Measurements from ENCODE around the gene GRIA1. TPM values are rescaled to one million over a fixed set of nuclear protein-coding genes. Genes with fewer than 3 reads are reported as not detected.

GRIA1 gene
- total RNA-seq, 4 donors from 2014 or later = 0.48 to 1.00 TPM; not detected in 2

DNA sequence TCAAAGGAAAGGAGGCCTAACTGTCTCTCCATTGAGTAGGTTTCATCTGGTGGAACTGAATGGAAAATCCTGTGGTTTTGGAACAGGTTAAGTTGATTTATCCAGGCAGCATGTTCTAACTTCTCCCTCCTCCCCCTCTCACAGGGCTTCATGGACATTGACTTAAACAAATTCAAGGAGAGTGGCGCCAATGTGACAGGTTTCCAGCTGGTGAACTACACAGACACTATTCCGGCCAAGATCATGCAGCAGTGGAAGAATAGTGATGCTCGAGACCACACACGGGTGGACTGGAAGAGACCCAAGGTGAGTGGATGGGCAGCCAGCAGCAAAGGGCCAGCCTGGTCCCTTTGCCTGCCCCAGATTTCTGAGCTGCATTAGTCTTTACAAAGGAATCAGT lies 183.9 kb downstream of the GRIA1 start:
- in situ Hi-C loops (cut with MboI; ENCODE audit: low pct_ligation_motif_present in 1 of 4, low pct_unique_long_range_greater_than_20kb in 1 of 4, low sequenced_read_pairs in 3 of 4) = no loop called here
- WGBS, 2 donors (ENCODE audit: low coverage in 1 of 2) = 80 to 88% methylated on average over 3 to 4 of the region's 4 CpGs
- TF ChIP-seq POLR2A (IDR thresholded peaks at IDR 0.05) (no peak), POLR2AphosphoS5 (IDR thresholded peaks at IDR 0.05) (no peak), EP300 (IDR thresholded peaks at IDR 0.05; ENCODE audit: low read depth) (no peak)
- TF ChIP-seq, protein P1, sequence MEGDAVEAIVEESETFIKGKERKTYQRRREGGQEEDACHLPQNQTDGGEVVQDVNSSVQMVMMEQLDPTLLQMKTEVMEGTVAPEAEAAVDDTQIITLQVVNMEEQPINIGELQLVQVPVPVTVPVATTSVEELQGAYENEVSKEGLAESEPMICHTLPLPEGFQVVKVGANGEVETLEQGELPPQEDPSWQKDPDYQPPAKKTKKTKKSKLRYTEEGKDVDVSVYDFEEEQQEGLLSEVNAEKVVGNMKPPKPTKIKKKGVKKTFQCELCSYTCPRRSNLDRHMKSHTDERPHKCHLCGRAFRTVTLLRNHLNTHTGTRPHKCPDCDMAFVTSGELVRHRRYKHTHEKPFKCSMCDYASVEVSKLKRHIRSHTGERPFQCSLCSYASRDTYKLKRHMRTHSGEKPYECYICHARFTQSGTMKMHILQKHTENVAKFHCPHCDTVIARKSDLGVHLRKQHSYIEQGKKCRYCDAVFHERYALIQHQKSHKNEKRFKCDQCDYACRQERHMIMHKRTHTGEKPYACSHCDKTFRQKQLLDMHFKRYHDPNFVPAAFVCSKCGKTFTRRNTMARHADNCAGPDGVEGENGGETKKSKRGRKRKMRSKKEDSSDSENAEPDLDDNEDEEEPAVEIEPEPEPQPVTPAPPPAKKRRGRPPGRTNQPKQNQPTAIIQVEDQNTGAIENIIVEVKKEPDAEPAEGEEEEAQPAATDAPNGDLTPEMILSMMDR (IDR thresholded peaks at IDR 0.05) = no peak

DNA sequence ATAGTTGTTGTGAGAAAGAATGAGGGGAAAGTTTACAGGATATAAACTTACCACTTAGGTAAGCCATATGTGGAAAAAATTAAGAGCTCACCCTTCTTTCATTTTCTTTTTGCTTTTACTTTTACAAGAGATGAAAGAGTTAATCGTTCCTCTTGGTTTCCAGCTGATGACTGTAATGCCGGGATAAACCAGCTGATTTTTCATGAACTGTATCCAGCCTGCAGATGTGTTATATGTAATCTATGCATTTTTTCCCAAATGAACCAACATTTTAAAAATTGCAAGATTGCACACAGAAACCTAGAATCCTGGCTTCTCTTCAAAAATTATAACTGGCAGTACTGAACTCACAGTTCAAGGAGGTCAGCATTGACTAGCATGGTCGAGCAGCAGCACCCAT lies 185.9 kb downstream of the GRIA1 start:
- Histone ChIP-seq H3K9me3 (no peaks in the 10 kb centered on the region), H3K27me3 (no peaks in the 10 kb centered on the region), H3K4me3 (no peak overlapping the region), H3K27ac (no peak overlapping the region), H3K4me1 (no peaks in the 10 kb centered on the region), H3K36me3 (no peaks in the 10 kb centered on the region)
- TF ChIP-seq POLR2A (IDR thresholded peaks at IDR 0.05) = no peak
- TF ChIP-seq, protein P1 (IDR thresholded peaks at IDR 0.05) = no peak
- no peak for TF ChIP-seq POLR2AphosphoS5 (IDR thresholded peaks at IDR 0.05)
- TF ChIP-seq EP300 (IDR thresholded peaks at IDR 0.05; ENCODE audit: low read depth) = no peak
- in situ Hi-C loops (cut with MboI; ENCODE audit: low pct_ligation_motif_present in 1 of 4, low pct_unique_long_range_greater_than_20kb in 1 of 4, low sequenced_read_pairs in 3 of 4) = no loop called here
- DNase-seq = no peak
- 20 to 50% methylated on average over 2 to 3 of the region's 3 CpGs for WGBS, 2 donors (ENCODE audit: low coverage in 1 of 2)
- intact Hi-C loops (cut with DNase I; ENCODE audit: low total_unique reads) = no loop called here

More for the DNA sequence above, 183.9 kb downstream of the GRIA1 start:
- no peak for DNase-seq
- intact Hi-C loops (cut with DNase I; ENCODE audit: low total_unique reads) = no loop called here
- Histone ChIP-seq H3K4me1 (no peaks in the 10 kb centered on the region), H3K27ac (no peak overlapping the region), H3K4me3 (no peak overlapping the region), H3K27me3 (no peaks in the 10 kb centered on the region), H3K9me3 (no peaks in the 10 kb centered on the region), H3K36me3 (no peaks in the 10 kb centered on the region)

GRCh38 chr5:153676821-153677220 lies 186.4 kb downstream of the GRIA1 start:
- in situ Hi-C loops (cut with MboI; ENCODE audit: low pct_ligation_motif_present in 1 of 4, low pct_unique_long_range_greater_than_20kb in 1 of 4, low sequenced_read_pairs in 3 of 4) = no loop called here

GRCh38 chr5:153678617-153679329 lies 188.3 kb downstream of the GRIA1 start:
- no peaks in the 10 kb centered on the region for H3K4me1 ChIP-seq
- no peak overlapping the region for H3K27ac ChIP-seq
- H3K36me3 ChIP-seq = no peaks in the 10 kb centered on the region
- no peak overlapping the region for H3K4me3 ChIP-seq
- intact Hi-C loops (cut with DNase I; ENCODE audit: low total_unique reads) = no loop called here
- WGBS, 2 donors (ENCODE audit: low coverage in 1 of 2) = 11 to 29% methylated on average over 1 to 4 of the region's 4 CpGs
- in situ Hi-C loops (cut with MboI; ENCODE audit: low pct_ligation_motif_present in 1 of 4, low pct_unique_long_range_greater_than_20kb in 1 of 4, low sequenced_read_pairs in 3 of 4) = no loop called here
- DNase-seq = no peak
- H3K9me3 ChIP-seq = no peaks in the 10 kb centered on the region
- TF ChIP-seq POLR2AphosphoS5 (IDR thresholded peaks at IDR 0.05) (no peak), EP300 (IDR thresholded peaks at IDR 0.05; ENCODE audit: low read depth) (no peak), POLR2A (IDR thresholded peaks at IDR 0.05) (no peak)
- TF ChIP-seq, protein P1 (IDR thresholded peaks at IDR 0.05) = no peak
- no peaks in the 10 kb centered on the region for H3K27me3 ChIP-seq

More at GRCh38 chr5:153676821-153677220, 186.4 kb downstream of the GRIA1 start:
- intact Hi-C loops (cut with DNase I; ENCODE audit: low total_unique reads) = no loop called here
- Histone ChIP-seq H3K4me1 (no peaks in the 10 kb centered on the region), H3K4me3 (no peak overlapping the region), H3K27ac (no peak overlapping the region), H3K27me3 (no peaks in the 10 kb centered on the region), H3K36me3 (no peaks in the 10 kb centered on the region), H3K9me3 (no peaks in the 10 kb centered on the region)
- 77 to 90% methylated on average over 2 to 7 of the region's 7 CpGs for WGBS, 2 donors (ENCODE audit: low coverage in 1 of 2)
- no peak for DNase-seq
- no peak for TF ChIP-seq EP300 (IDR thresholded peaks at IDR 0.05; ENCODE audit: low read depth)
- no peak for TF ChIP-seq POLR2AphosphoS5 (IDR thresholded peaks at IDR 0.05)
- TF ChIP-seq, protein P1 (IDR thresholded peaks at IDR 0.05) = no peak
- TF ChIP-seq POLR2A (IDR thresholded peaks at IDR 0.05) = no peak

Data from transverse colon (tissue), 4 donors.